Breast epithelium (tissue), 4 donors: ENCODE data around the gene HSF5. TPM values are rescaled to one million over a fixed set of nuclear protein-coding genes. Genes with fewer than 3 reads are reported as not detected.
A peak's percentile ranks its signal among the peaks of the same experiment; 100 is the strongest.

Experiments
- DNase-seq, 2 donors: peaks; one replicate each; pipeline ENCODE4 v3.0.0-alpha.2; 2019; ENCODE audit warnings: low spot score in 2 of 2
- H3K27ac ChIP-seq, 2 donors: fragments of 200-600 bp; sonication (generic) in 1 of 2; one replicate each; pipeline ENCODE4 v1.5.1; 2016 to 2019; ENCODE audit warnings: mild to moderate bottlenecking in 1 of 2
- H3K27me3 ChIP-seq, 2 donors: fragments of 200-600 bp; sonication (generic) in 1 of 2; one replicate each; pipeline versions ENCODE4 v1.5.1 to v1.6.0; 2017 to 2019; ENCODE audit warnings: control low read depth in 1 of 2, mild to moderate bottlenecking in 1 of 2
- H3K36me3 ChIP-seq: fragments of 200-600 bp; one replicate; pipeline ENCODE4 v1.5.1; 2019
- H3K4me1 ChIP-seq, 2 donors: fragments of 200-600 bp; sonication (generic); one replicate each; pipeline ENCODE4 v1.5.1; 2016 to 2019; ENCODE audit warnings: control low read depth in 1 of 2
- H3K4me3 ChIP-seq, 3 donors: fragments of 200-600 bp; sonication (generic); 1 replicate in 2 of 3; 2 replicates in 1 of 3; pipeline ENCODE4 v1.5.1; 2016 to 2019; ENCODE audit warnings: mild to moderate bottlenecking in 3 of 3, moderate library complexity in 2 of 3
- H3K9me3 ChIP-seq, 2 donors: fragments of 200-600 bp; sonication (generic) in 1 of 2; one replicate each; pipeline ENCODE4 v1.5.1; 2016 to 2019; ENCODE audit warnings: control low read depth in 1 of 2
- CTCF ChIP-seq, 3 donors: fragments of 450-650 bp; IDR thresholded peaks; one replicate each; pipeline ENCODE4 v1.5.1; 2016 to 2017; ENCODE audit warnings: antibody characterized with exemption in 3 of 3, mild to moderate bottlenecking in 3 of 3, moderate library complexity in 3 of 3
- POLR2A ChIP-seq: fragments of 450-650 bp; IDR thresholded peaks from one replicate; pipeline ENCODE4 v1.6.1; 2016; ENCODE audit warnings: antibody characterized with exemption, mild to moderate bottlenecking, moderate library complexity
- POLR2AphosphoS5 ChIP-seq, 3 donors: sonication (generic); formaldehyde crosslinking; IDR thresholded peaks; one replicate each; pipeline ENCODE4 v1.6.1; 2017; ENCODE audit warnings: antibody characterized with exemption in 3 of 3
- intact Hi-C: fragments of 100-400 bp; cut with DNase I; formaldehyde crosslinking; loops from one replicate; pipeline ENCODE4 v1.15.1; 2023; ENCODE audit warnings: low total_unique reads
- total RNA-seq, 3 donors: library from RNA; depleted of rRNA; stranded (reverse); fragments of >200 nt; gene quantifications; one replicate each; pipeline ENCODE4 v1.1.0, GENCODE V29; 2016

HSF5 gene
- total RNA-seq, 3 donors from 2014 or later = under 0.01 to 0.33 (median 0.32) TPM

GRCh38 chr17:58530655-58531054 is 42.4 kb upstream of the HSF5 start:
- Histone ChIP-seq H3K4me3 (peak overlapping the region in 2 of 3 donors; percentile 68 to 91), H3K9me3 (no peaks in the 10 kb centered on the region), H3K27ac (peak overlapping the region; percentile 65 to 87), H3K4me1 (peaks cover 0 to 7% of the 10 kb centered on the region in 2 donors), H3K27me3 (no peaks in the 10 kb centered on the region), H3K36me3 (no peaks in the 10 kb centered on the region)
- no peak for TF ChIP-seq POLR2AphosphoS5 (IDR thresholded peaks at IDR 0.05)
- intact Hi-C loops = no loop called here
- DNase-seq = no peak

GRCh38 chr17:58529275-58529674 is 41.1 kb upstream of the HSF5 start:
- Histone ChIP-seq H3K4me3 (peak overlapping the region in 2 of 3 donors; percentile 27 to 33), H3K4me1 (peaks cover 0 to 18% of the 10 kb centered on the region in 2 donors), H3K9me3 (no peaks in the 10 kb centered on the region), H3K27me3 (no peaks in the 10 kb centered on the region), H3K36me3 (no peaks in the 10 kb centered on the region), H3K27ac (peak overlapping the region in 1 of 2 donors; percentile 93)
- TF ChIP-seq POLR2AphosphoS5 (IDR thresholded peaks at IDR 0.05) = no peak
- no peak for TF ChIP-seq CTCF (IDR thresholded peaks at IDR 0.05)
- TF ChIP-seq POLR2A = no peak
- no peak for DNase-seq
- intact Hi-C loops = loop anchor here (10.0 kb wide), 1 partner anchor 476 kb away; no protein-coding TSS in a partner anchor

- no peaks in the 10 kb centered on the region for H3K27me3 ChIP-seq
- DNase-seq = no peak
- H3K27ac ChIP-seq = peak overlapping the region; percentile 73 to 93
- H3K36me3 ChIP-seq = no peaks in the 10 kb centered on the region
- peaks cover 0 to 18% of the 10 kb centered on the region in 2 donors for H3K4me1 ChIP-seq
- TF ChIP-seq POLR2AphosphoS5 (IDR thresholded peaks at IDR 0.05) (no peak), POLR2A (no peak), CTCF (IDR thresholded peaks at IDR 0.05) (no peak)
- no peaks in the 10 kb centered on the region for H3K9me3 ChIP-seq
- intact Hi-C loops = loop anchor here (10.0 kb wide), 1 partner anchor 476 kb away; no protein-coding TSS in a partner anchor
- H3K4me3 ChIP-seq = peak overlapping the region in 2 of 3 donors; percentile 27 to 33
Measured at GRCh38 chr17:58528443-58528842, 40.2 kb upstream of the HSF5 start.

- intact Hi-C loops = loop anchor here (10.0 kb wide), 1 partner anchor 477 kb away; no protein-coding TSS in a partner anchor
- no peak for DNase-seq
- Histone ChIP-seq H3K9me3 (no peaks in the 10 kb centered on the region), H3K4me3 (peak overlapping the region in 2 of 3 donors; percentile 25 to 27), H3K27ac (peak overlapping the region; percentile 73 to 93), H3K4me1 (peaks cover 0 to 18% of the 10 kb centered on the region in 2 donors), H3K36me3 (no peaks in the 10 kb centered on the region), H3K27me3 (no peaks in the 10 kb centered on the region)
- no peak for TF ChIP-seq POLR2AphosphoS5 (IDR thresholded peaks at IDR 0.05)
- no peak for TF ChIP-seq POLR2A
- no peak for TF ChIP-seq CTCF (IDR thresholded peaks at IDR 0.05)
Measured at GRCh38 chr17:58527949-58528348, 39.7 kb upstream of the HSF5 start.

- Histone ChIP-seq H3K36me3 (no peaks in the 10 kb centered on the region), H3K4me1 (peaks cover 0 to 14% of the 10 kb centered on the region in 2 donors), H3K9me3 (no peaks in the 10 kb centered on the region), H3K27ac (peak overlapping the region; percentile 73 to 93), H3K27me3 (no peaks in the 10 kb centered on the region), H3K4me3 (peak overlapping the region in 2 of 3 donors; percentile 27 to 54)
- intact Hi-C loops = loop anchor here (10.0 kb wide), 1 partner anchor 477 kb away; no protein-coding TSS in a partner anchor
- DNase-seq = no peak
- TF ChIP-seq CTCF (IDR thresholded peaks at IDR 0.05) = no peak
- no peak for TF ChIP-seq POLR2AphosphoS5 (IDR thresholded peaks at IDR 0.05)
Measured at GRCh38 chr17:58527306-58527705, 39.1 kb upstream of the HSF5 start.
